ENCODE results near the gene FAM181B.

DNA sequence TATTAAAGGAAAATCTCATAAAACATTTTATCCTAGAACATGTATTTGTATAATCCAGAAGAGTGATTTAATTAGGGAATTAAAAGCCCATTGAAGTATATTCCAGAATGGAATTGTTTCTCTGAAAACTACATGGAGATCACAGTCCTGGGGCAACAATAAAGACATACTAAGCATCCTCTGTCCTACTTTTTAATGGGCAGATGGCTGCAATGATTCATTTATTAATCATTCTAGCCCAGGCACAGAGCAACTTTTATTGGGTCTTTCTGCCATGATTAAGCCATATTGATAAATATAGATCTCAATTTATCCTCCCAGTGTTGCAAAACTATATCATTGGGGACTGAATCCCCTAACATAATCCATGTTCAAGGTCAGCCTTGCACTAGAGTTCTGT is 22.0 kb downstream of the FAM181B start:
- TF ChIP-seq, protein P1, sequence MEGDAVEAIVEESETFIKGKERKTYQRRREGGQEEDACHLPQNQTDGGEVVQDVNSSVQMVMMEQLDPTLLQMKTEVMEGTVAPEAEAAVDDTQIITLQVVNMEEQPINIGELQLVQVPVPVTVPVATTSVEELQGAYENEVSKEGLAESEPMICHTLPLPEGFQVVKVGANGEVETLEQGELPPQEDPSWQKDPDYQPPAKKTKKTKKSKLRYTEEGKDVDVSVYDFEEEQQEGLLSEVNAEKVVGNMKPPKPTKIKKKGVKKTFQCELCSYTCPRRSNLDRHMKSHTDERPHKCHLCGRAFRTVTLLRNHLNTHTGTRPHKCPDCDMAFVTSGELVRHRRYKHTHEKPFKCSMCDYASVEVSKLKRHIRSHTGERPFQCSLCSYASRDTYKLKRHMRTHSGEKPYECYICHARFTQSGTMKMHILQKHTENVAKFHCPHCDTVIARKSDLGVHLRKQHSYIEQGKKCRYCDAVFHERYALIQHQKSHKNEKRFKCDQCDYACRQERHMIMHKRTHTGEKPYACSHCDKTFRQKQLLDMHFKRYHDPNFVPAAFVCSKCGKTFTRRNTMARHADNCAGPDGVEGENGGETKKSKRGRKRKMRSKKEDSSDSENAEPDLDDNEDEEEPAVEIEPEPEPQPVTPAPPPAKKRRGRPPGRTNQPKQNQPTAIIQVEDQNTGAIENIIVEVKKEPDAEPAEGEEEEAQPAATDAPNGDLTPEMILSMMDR (IDR thresholded peaks at IDR 0.05; ENCODE audit: insufficient read depth, low read length), result no peak
- no peak for TF ChIP-seq POLR2AphosphoS5 (IDR thresholded peaks at IDR 0.05; ENCODE audit: low read depth)
- no peak for TF ChIP-seq GABPA (IDR thresholded peaks at IDR 0.05; ENCODE audit: low read depth)
- TF ChIP-seq, protein P2, sequence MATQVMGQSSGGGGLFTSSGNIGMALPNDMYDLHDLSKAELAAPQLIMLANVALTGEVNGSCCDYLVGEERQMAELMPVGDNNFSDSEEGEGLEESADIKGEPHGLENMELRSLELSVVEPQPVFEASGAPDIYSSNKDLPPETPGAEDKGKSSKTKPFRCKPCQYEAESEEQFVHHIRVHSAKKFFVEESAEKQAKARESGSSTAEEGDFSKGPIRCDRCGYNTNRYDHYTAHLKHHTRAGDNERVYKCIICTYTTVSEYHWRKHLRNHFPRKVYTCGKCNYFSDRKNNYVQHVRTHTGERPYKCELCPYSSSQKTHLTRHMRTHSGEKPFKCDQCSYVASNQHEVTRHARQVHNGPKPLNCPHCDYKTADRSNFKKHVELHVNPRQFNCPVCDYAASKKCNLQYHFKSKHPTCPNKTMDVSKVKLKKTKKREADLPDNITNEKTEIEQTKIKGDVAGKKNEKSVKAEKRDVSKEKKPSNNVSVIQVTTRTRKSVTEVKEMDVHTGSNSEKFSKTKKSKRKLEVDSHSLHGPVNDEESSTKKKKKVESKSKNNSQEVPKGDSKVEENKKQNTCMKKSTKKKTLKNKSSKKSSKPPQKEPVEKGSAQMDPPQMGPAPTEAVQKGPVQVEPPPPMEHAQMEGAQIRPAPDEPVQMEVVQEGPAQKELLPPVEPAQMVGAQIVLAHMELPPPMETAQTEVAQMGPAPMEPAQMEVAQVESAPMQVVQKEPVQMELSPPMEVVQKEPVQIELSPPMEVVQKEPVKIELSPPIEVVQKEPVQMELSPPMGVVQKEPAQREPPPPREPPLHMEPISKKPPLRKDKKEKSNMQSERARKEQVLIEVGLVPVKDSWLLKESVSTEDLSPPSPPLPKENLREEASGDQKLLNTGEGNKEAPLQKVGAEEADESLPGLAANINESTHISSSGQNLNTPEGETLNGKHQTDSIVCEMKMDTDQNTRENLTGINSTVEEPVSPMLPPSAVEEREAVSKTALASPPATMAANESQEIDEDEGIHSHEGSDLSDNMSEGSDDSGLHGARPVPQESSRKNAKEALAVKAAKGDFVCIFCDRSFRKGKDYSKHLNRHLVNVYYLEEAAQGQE (IDR thresholded peaks at IDR 0.05; ENCODE audit: insufficient replicate concordance, low read depth), result no peak
- TF ChIP-seq SPI1 (IDR thresholded peaks at IDR 0.05; ENCODE audit: borderline replicate concordance, low read depth), result no peak

All from HL-60 (cell line).